Endothelial cell of umbilical vein (primary cell): ENCODE results near the gene ZNF516. TPM values are rescaled to one million over a fixed set of nuclear protein-coding genes. Genes with fewer than 3 reads are reported as not detected.

Experiments
- BruUV-seq: library from RNA; stranded (reverse); fragments of 400-500 nt; replicated peaks from 2 replicates; lab custom pipeline; 2021; lab: Mats Ljungman, UMichigan
- CTCF ChIA-PET: fragments of 300-600, 350-600 bp; sonication (Branson Sonifier 250); formaldehyde crosslinking; loops from one replicate; lab custom pipeline; 2021; ENCODE audit warnings: antibody characterized with exemption, inconsistent platforms; lab: Charles Lee
- POLR2A ChIA-PET: fragments of 300-600, 350-600 bp; sonication (Branson Sonifier 250); formaldehyde crosslinking; loops from one replicate; lab custom pipeline; 2021; ENCODE audit warnings: antibody characterized with exemption, inconsistent platforms; lab: Charles Lee
- DNase-seq: peaks from one replicate; pipeline ENCODE4 v3.0.0-alpha.2; 2011; ENCODE audit warnings: low read depth, low spot score
- FAIRE-seq: peaks from 2 replicates; lab custom pipeline; 2011; peaks lifted over from hg19 to GRCh38; lab: Jason Lieb, UNC
- H2AFZ ChIP-seq: 2 replicates; pipeline ENCODE4 v1.6.0; 2012; ENCODE audit warnings: low read depth, low read length, control low read depth, inconsistent platforms
- H3K27ac ChIP-seq: 2 replicates; pipeline ENCODE4 v1.5.1; 2011; ENCODE audit warnings: low read depth, mild to moderate bottlenecking, control low read depth, low read length, moderate library complexity; ENCODE audit not compliant: insufficient read depth
- H3K27me3 ChIP-seq, 2 experiments: 2 replicates each; pipeline versions ENCODE4 v1.6.0 to v1.6.1; 2011; ENCODE audit warnings: low read length in 2 of 2, mixed read lengths in 1 of 2; ENCODE audit not compliant: control insufficient read depth in 2 of 2, insufficient read depth in 2 of 2
- H3K36me3 ChIP-seq, 2 experiments: 2 replicates in 1 of 2; 3 replicates in 1 of 2; pipeline ENCODE4 v1.5.1; 2011; ENCODE audit warnings: low read length in 2 of 2, mild to moderate bottlenecking in 1 of 2, moderate library complexity in 1 of 2; ENCODE audit not compliant: control insufficient read depth in 2 of 2, insufficient read depth in 2 of 2; ENCODE audit errors: extremely low read depth in 1 of 2
- H3K4me1 ChIP-seq: 3 replicates; pipeline ENCODE4 v1.5.1; 2011; ENCODE audit warnings: mild to moderate bottlenecking, low read length; ENCODE audit not compliant: control insufficient read depth, insufficient read depth; ENCODE audit errors: extremely low read depth
- H3K4me2 ChIP-seq: 2 replicates; pipeline ENCODE4 v1.6.1; 2011; ENCODE audit warnings: low read length, control low read depth, mixed read lengths; ENCODE audit not compliant: insufficient read depth
- H3K4me3 ChIP-seq, 3 experiments: fragments of 200-600 bp in 1 of 3; sonication (generic), shearing (Covaris generic) in 1 of 3; replicated peaks in 1 of 3; 2 replicates each; pipeline ENCODE4 v1.5.1; 2011 to 2016; ENCODE audit warnings: control low read depth in 3 of 3, low read length in 3 of 3, mild to moderate bottlenecking in 2 of 3, inconsistent platforms in 1 of 3, low read depth in 1 of 3, moderate library complexity in 1 of 3; ENCODE audit not compliant: insufficient read depth in 1 of 3
- H3K79me2 ChIP-seq: 2 replicates; pipeline ENCODE4 v1.6.0; 2012; ENCODE audit warnings: low read length, inconsistent platforms; ENCODE audit not compliant: control insufficient read depth, insufficient read depth
- H3K9ac ChIP-seq: replicated peaks from 2 replicates; pipeline ENCODE3; 2011; ENCODE audit warnings: low read length, control low read depth; ENCODE audit not compliant: insufficient read depth; ENCODE audit errors: extremely low read depth
- H3K9me1 ChIP-seq: replicated peaks from 3 replicates; pipeline ENCODE4 v1.6.0; 2011; ENCODE audit warnings: mild to moderate bottlenecking, low read length; ENCODE audit not compliant: control insufficient read depth, insufficient read depth; ENCODE audit errors: extremely low read depth
- H3K9me3 ChIP-seq: replicated peaks from 2 replicates; pipeline ENCODE4 v1.5.1; 2012; ENCODE audit warnings: low read length, inconsistent platforms; ENCODE audit not compliant: control insufficient read depth, insufficient read depth
- H4K20me1 ChIP-seq: replicated peaks from 2 replicates; pipeline ENCODE3; 2011; ENCODE audit warnings: mild to moderate bottlenecking, low read length; ENCODE audit not compliant: control insufficient read depth, insufficient read depth; ENCODE audit errors: extremely low read depth
- EZH2 ChIP-seq: IDR thresholded peaks from 2 replicates; pipeline ENCODE4 v1.6.1; 2012; ENCODE audit warnings: borderline replicate concordance, low read depth, mild to moderate bottlenecking, moderate library complexity, low read length, inconsistent platforms; ENCODE audit not compliant: severe bottlenecking
- FOS ChIP-seq: IDR thresholded peaks from 2 replicates; pipeline ENCODE4 v1.6.1; 2011; ENCODE audit warnings: mild to moderate bottlenecking, low read length, moderate library complexity, borderline replicate concordance; ENCODE audit not compliant: insufficient read depth
- GATA2 ChIP-seq: IDR thresholded peaks from 2 replicates; pipeline ENCODE4 v1.7.0; 2011; ENCODE audit warnings: low read depth, mild to moderate bottlenecking, moderate library complexity, mixed read lengths, low read length; ENCODE audit not compliant: insufficient read length, insufficient read depth
- JUN ChIP-seq: IDR thresholded peaks from 2 replicates; pipeline ENCODE4 v1.6.1; 2011; ENCODE audit warnings: borderline replicate concordance, low read depth; ENCODE audit not compliant: insufficient read length, insufficient read depth
- MYC ChIP-seq: IDR thresholded peaks from one replicate; pipeline ENCODE4 v1.6.1; 2011; ENCODE audit warnings: mild to moderate bottlenecking, low read depth, low read length
- POLR2A ChIP-seq: IDR thresholded peaks from 2 replicates; pipeline ENCODE4 v1.6.1; 2012; ENCODE audit warnings: low read depth, mild to moderate bottlenecking, control low read depth, low read length
- POLR2AphosphoS5 ChIP-seq: IDR thresholded peaks from 2 replicates; pipeline ENCODE4 v1.6.1; 2012; ENCODE audit warnings: low read depth, mild to moderate bottlenecking, control low read depth, low read length, moderate library complexity; ENCODE audit not compliant: insufficient read depth
- dilution Hi-C: fragments of 300-500 bp; cut with MboI; formaldehyde crosslinking; loops from one replicate; pipeline ENCODE4 v1.15.0; 2019; ENCODE audit warnings: low sequenced_read_pairs; ENCODE audit not compliant: extremely low pct_ligation_motif_present
- intact Hi-C: fragments of 100-400 bp; cut with micrococcal nuclease; formaldehyde crosslinking; loops from one replicate; pipeline ENCODE4 v1.10.0; 2022
- polyA plus RNA-seq, 4 experiments: library from polyadenylated mRNA; depleted of rRNA in 3 of 4; stranded (reverse) in 3 of 4; unstranded in 1 of 4; fragments of >200 nt; gene quantifications; 2 replicates each; pipeline versions ENCODE4 v1.2.1 to v1.2.3, GENCODE V29; 2011 to 2012; ENCODE audit warnings: missing spikeins in 1 of 4
- total RNA-seq: library from RNA; stranded (reverse); gene quantifications from 2 replicates; pipeline ENCODE4 v1.2.3, GENCODE V29; 2021

Gene ZNF516
- total and polyA plus RNA-seq, 2 donors (not counting 3 experiments of a cell fraction or from before 2014, with no cell fraction given), result 3.6 to 19.1 TPM

DNA sequence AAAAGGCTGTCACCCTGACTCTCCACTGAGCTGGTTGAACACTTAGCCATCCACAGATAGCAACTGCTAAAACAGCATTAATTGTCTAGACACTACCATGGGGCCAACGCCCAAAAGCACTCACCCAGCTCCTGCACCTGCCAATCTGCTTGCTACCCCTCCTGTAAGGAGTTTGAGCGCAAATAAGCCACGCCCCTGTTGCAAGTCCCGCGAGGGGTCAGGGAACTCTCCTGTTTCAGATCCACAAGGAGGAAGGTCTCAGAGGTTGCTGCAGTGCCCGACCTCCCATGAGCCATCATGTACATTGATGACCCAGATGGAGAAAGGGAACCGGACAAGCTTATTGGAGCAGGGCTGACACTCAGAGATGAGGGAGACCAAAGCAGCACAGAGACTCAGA, 106.8 kb downstream of the ZNF516 start:
- Histone ChIP-seq H3K36me3 (no peaks in the 10 kb centered on the region), H3K4me1 (no peaks in the 10 kb centered on the region), H2AFZ (no peak overlapping the region), H3K4me3 (no peak overlapping the region), H4K20me1 (no peaks in the 10 kb centered on the region), H3K27me3 (no peaks in the 10 kb centered on the region), H3K79me2 (no peaks in the 10 kb centered on the region), H3K9me1 (no peaks in the 10 kb centered on the region), H3K9ac (no peak overlapping the region), H3K4me2 (no peak overlapping the region), H3K27ac (no peak overlapping the region), H3K9me3 (no peaks in the 10 kb centered on the region)
- ChIA-PET CTCF (interaction anchor here (1.0 kb wide), 1 partner anchor 10 kb away, joined by 5 read pairs; no protein-coding TSS in a partner anchor), POLR2A (no interaction called here)
- TF ChIP-seq POLR2AphosphoS5 (no peak), GATA2 (no peak), FOS (no peak), EZH2 (no peak), JUN (no peak), POLR2A (no peak), MYC (no peak)
- intact Hi-C loops, result no loop called here
- BruUV-seq, result no TSS peak
- dilution Hi-C loops, result no loop called here
- no peak for DNase-seq
- FAIRE-seq, result no peak

DNA sequence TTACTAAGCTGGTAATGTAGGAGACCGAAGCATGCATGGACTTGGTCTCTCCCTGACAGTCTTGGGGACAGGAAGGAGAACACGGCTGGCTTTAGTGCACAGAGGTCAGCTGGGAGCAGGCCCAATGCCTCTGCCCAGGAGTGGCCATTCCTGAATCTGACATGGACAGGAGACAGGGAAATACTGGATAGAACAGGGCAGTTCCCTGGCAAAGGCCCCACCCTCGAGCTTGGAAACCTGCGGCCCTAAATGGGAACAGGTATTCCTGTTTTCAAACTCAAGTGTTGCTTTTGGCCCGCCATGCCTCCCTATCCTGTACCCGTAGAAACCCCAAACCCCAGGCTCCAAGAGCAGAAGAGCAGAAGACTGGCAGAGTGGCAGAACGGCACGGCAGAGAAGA, 107.4 kb downstream of the ZNF516 start:
- FAIRE-seq (no peak), DNase-seq (no peak)
- Histone ChIP-seq H3K27ac (no peak overlapping the region), H3K9me3 (no peaks in the 10 kb centered on the region), H3K4me3 (no peak overlapping the region), H3K4me1 (no peaks in the 10 kb centered on the region), H3K9ac (no peak overlapping the region), H3K9me1 (no peaks in the 10 kb centered on the region), H4K20me1 (no peaks in the 10 kb centered on the region), H3K36me3 (no peaks in the 10 kb centered on the region), H3K79me2 (no peaks in the 10 kb centered on the region), H2AFZ (no peak overlapping the region), H3K27me3 (no peaks in the 10 kb centered on the region), H3K4me2 (no peak overlapping the region)
- no TSS peak for BruUV-seq
- intact Hi-C loops (no loop called here), dilution Hi-C loops (no loop called here)
- ChIA-PET POLR2A (no interaction called here), CTCF (interaction anchor here (1.0 kb wide), 1 partner anchor 11 kb away, joined by 5 read pairs; no protein-coding TSS in a partner anchor)
- TF ChIP-seq POLR2AphosphoS5 (no peak), MYC (no peak), EZH2 (no peak)
